ENCODE measurements around the gene UBE3A. TPM values are rescaled to one million over a fixed set of nuclear protein-coding genes. Genes with fewer than 3 reads are reported as not detected.
"Not testable (repeated sequence)": the region's sequence is repeated elsewhere in the genome, so short reads cannot be mapped to it uniquely, and the experiment has no call there.

UBE3A gene
- total RNA-seq, 4 donors from 2014 or later, result 56.9 to 79.2 (median 65.7) TPM

DNA sequence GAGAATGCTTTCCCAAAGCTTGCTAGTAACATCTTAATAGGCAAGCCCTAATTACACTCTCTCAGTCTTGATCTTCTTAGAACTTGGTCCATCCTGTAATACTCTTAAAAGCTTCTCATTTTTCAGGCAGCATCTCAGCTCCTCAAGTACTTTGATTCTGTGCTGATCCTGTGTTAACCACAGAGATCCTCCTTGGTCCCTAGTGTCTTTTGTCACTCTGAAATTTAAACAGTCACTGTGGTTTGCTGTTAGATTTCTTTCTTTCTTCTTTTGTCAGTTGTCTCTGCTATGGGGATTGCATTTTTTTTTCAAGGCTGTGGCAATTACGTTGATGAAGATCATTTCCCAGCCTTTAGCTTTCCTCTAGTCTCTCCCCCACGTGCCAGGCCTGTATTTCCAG lies 26.0 kb upstream of the UBE3A start:
- 31 to 48% methylated on average over 2 of the region's 2 CpGs for WGBS, 2 donors
- intact Hi-C loops (cut with DNase I; ENCODE audit: low total_unique reads), result no loop called here
- TF ChIP-seq, protein P1, sequence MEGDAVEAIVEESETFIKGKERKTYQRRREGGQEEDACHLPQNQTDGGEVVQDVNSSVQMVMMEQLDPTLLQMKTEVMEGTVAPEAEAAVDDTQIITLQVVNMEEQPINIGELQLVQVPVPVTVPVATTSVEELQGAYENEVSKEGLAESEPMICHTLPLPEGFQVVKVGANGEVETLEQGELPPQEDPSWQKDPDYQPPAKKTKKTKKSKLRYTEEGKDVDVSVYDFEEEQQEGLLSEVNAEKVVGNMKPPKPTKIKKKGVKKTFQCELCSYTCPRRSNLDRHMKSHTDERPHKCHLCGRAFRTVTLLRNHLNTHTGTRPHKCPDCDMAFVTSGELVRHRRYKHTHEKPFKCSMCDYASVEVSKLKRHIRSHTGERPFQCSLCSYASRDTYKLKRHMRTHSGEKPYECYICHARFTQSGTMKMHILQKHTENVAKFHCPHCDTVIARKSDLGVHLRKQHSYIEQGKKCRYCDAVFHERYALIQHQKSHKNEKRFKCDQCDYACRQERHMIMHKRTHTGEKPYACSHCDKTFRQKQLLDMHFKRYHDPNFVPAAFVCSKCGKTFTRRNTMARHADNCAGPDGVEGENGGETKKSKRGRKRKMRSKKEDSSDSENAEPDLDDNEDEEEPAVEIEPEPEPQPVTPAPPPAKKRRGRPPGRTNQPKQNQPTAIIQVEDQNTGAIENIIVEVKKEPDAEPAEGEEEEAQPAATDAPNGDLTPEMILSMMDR (IDR thresholded peaks at IDR 0.05), result no peak
- TF ChIP-seq POLR2A (IDR thresholded peaks at IDR 0.05), result no peak
- DNase-seq (ENCODE audit: low spot score in 2 of 2), result no peak
- H3K4me3 ChIP-seq (ENCODE audit: low read depth, poor library complexity, severe bottlenecking), result no peak overlapping the region

DNA sequence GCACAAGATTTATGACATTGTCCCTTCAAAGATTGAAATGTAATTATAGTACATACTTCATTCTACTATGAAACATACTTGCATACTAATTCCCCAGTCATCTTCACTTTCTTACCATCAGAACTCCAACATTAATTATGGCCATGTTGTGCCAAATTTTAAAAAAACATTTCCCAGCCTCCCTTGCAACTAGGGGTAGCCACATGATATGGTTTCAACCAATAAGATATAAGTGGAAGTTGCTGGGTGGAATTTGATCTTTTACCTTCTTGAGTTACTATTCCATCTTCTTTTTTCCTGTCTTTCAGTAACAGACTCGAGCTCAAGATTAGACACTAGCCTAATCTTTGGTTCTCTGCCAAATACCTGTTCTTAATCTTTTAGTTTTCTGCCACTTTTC lies 25.6 kb upstream of the UBE3A start:
- TF ChIP-seq, protein P1 (IDR thresholded peaks at IDR 0.05), result no peak
- TF ChIP-seq POLR2A (IDR thresholded peaks at IDR 0.05), result no peak
- intact Hi-C loops (cut with DNase I; ENCODE audit: low total_unique reads), result no loop called here
- no peak overlapping the region for H3K4me3 ChIP-seq (ENCODE audit: low read depth, poor library complexity, severe bottlenecking)
- no peak for DNase-seq (ENCODE audit: low spot score in 2 of 2)
- WGBS, 2 donors, result 0 to 44% methylated on average over 1 of the region's 1 CpG

DNA sequence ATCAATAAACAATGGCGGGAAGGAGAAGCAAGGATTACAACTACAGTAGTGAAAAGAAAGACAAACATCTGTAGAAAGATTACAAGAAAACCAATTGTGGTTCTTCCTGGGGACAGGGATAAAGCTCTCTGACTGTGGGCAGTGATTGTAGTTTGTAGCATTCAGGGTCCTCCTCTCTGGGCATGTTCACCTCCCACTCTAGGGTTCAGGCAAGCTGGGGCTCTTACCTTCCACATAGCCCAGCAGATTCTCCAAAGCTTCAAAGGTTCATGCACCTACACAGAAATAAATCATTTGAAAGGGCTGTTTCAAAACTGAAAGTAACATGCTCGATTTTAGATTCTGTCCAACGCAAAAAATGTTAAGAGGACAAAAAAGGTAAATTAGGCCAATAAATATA lies 17.4 kb upstream of the UBE3A start:
- TF ChIP-seq, protein P1 (IDR thresholded peaks at IDR 0.05), result no peak
- TF ChIP-seq POLR2A (IDR thresholded peaks at IDR 0.05), result no peak
- 79 to 81% methylated on average over 3 of the region's 3 CpGs for WGBS, 2 donors
- intact Hi-C loops (cut with DNase I; ENCODE audit: low total_unique reads), result no loop called here
- no peak for DNase-seq (ENCODE audit: low spot score in 2 of 2)
- no peak overlapping the region for H3K4me3 ChIP-seq (ENCODE audit: low read depth, poor library complexity, severe bottlenecking)

DNA sequence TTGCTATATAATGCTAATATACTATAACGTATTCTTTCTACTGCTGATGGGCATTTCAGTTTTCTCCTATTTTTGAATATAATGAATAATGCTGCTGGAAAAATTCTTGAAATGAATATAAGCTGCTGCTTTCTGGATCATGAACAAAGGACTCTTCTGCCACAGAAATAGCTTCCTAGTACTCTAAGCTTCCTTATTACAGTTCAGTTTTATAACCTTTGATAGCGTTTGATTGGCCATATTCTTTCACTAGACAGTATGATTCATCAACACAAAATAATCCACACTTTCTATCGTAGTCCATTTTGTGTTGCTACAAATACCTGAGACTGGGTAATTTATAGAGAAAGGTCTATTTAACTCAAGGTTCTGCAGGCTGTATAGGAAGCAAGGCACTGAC lies 16.4 kb upstream of the UBE3A start:
- intact Hi-C loops (cut with DNase I; ENCODE audit: low total_unique reads), result no loop called here
- no peak overlapping the region for H3K4me3 ChIP-seq (ENCODE audit: low read depth, poor library complexity, severe bottlenecking)
- no peak for TF ChIP-seq POLR2A (IDR thresholded peaks at IDR 0.05)
- TF ChIP-seq, protein P1 (IDR thresholded peaks at IDR 0.05), result no peak
- WGBS, 2 donors, result 80 to 85% methylated on average over 3 of the region's 3 CpGs
- no peak for DNase-seq (ENCODE audit: low spot score in 2 of 2)

DNA sequence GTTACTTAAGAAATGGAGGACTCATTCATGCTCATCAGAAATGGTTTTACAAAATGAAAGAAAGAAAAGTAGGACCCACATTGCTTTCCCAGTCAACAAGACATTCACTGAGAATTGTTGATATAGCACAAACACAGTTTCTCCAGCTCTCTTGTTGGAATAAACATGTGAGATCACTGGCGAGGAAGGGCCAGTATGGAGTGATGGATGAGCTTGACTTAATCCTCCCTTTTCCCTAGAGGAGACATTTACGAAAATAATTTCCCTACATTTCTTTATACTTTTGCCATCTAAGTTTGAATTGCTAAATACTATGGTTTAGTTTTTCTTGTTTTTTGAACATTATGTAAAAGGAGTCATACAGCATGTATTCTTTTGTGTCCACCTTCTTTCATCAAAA lies 15.9 kb upstream of the UBE3A start:
- WGBS, 2 donors, result 89 to 90% methylated on average over 2 of the region's 2 CpGs
- intact Hi-C loops (cut with DNase I; ENCODE audit: low total_unique reads), result no loop called here
- TF ChIP-seq POLR2A (IDR thresholded peaks at IDR 0.05), result no peak
- TF ChIP-seq, protein P1 (IDR thresholded peaks at IDR 0.05), result no peak
- DNase-seq (ENCODE audit: low spot score in 2 of 2), result no peak
- H3K4me3 ChIP-seq (ENCODE audit: low read depth, poor library complexity, severe bottlenecking), result no peak overlapping the region

DNA sequence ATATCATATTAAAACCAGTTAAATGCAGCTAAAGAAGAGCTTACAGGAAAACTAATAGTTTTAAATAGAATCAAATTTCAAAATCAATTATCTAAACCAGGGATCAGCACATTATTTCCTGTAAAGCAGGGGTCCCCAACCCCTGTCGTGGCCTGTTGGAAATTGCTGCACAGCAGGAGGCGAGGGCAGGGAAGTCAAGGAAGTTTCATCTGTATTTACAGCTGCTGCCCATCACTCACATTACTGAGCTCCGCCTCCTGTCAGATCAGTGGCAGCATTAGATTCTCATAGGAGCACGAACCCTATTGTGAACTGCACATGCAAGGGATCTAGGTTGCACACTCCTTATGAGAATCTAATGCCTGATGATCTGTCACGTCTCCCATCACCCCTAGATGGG lies 14.4 kb upstream of the UBE3A start:
- WGBS, 2 donors, result 78 to 85% methylated on average over 5 of the region's 5 CpGs
- intact Hi-C loops (cut with DNase I; ENCODE audit: low total_unique reads); H3K4me3 ChIP-seq (ENCODE audit: low read depth, poor library complexity, severe bottlenecking); DNase-seq (ENCODE audit: low spot score in 2 of 2): not testable (repeated sequence)

Measured in lower leg skin (tissue), 4 donors.